Endodermal cell (in vitro differentiated cells): Measurements from ENCODE around the gene EYS. TPM values are rescaled to one million over a fixed set of nuclear protein-coding genes. Genes with fewer than 3 reads are reported as not detected.

Source experiments
- DNase-seq: peaks from one replicate; pipeline ENCODE4 v3.0.0-alpha.2; 2017
- H3K27ac ChIP-seq: 2 replicates; pipeline ENCODE4 v1.5.1; 2013; ENCODE audit warnings: mild to moderate bottlenecking, low read depth, low read length, moderate library complexity
- H3K27me3 ChIP-seq: 2 replicates; pipeline ENCODE4 v1.6.1; 2013; ENCODE audit warnings: mild to moderate bottlenecking, low read length, moderate library complexity; ENCODE audit not compliant: insufficient read depth, control insufficient read depth, poor library complexity, severe bottlenecking
- H3K36me3 ChIP-seq: 2 replicates; pipeline ENCODE4 v1.7.0; 2013; ENCODE audit warnings: mild to moderate bottlenecking, low read length, moderate library complexity; ENCODE audit not compliant: control insufficient read depth, insufficient read depth
- H3K4me1 ChIP-seq: one replicate; pipeline ENCODE4 v1.7.0; 2013; ENCODE audit warnings: low read length; ENCODE audit not compliant: control insufficient read depth, insufficient read depth
- H3K4me3 ChIP-seq: 2 replicates; pipeline ENCODE4 v1.5.1; 2013; ENCODE audit warnings: mild to moderate bottlenecking, low read length, moderate library complexity
- H3K9ac ChIP-seq: 2 replicates; pipeline ENCODE4 v1.6.1; 2013; ENCODE audit warnings: mild to moderate bottlenecking, low read length, moderate library complexity; ENCODE audit not compliant: poor library complexity, severe bottlenecking; ENCODE audit errors: extremely low read depth
- H3K9me3 ChIP-seq: 2 replicates; pipeline ENCODE4 v1.6.1; 2013; ENCODE audit warnings: mild to moderate bottlenecking, low read length, moderate library complexity; ENCODE audit not compliant: control insufficient read depth
- H3K27ac Mint-ChIP-seq: 2 replicates; pipeline ENCODE4 v1.8.0; 2020; ENCODE audit warnings: mixed read lengths
- H3K27me3 Mint-ChIP-seq: 2 replicates; pipeline ENCODE4 v1.8.0; 2021; ENCODE audit warnings: mild to moderate bottlenecking, mixed read lengths; ENCODE audit not compliant: insufficient read depth
- H3K36me3 Mint-ChIP-seq: 2 replicates; pipeline ENCODE4 v1.8.0; 2020; ENCODE audit warnings: low read depth, mixed read lengths
- H3K4me1 Mint-ChIP-seq: 2 replicates; pipeline ENCODE4 v1.8.0; 2020; ENCODE audit warnings: mixed read lengths
- H3K4me3 Mint-ChIP-seq: 2 replicates; pipeline ENCODE4 v1.8.0; 2020; ENCODE audit warnings: mild to moderate bottlenecking, moderate library complexity, mixed read lengths
- H3K9me3 Mint-ChIP-seq: 2 replicates; pipeline ENCODE4 v1.8.0; 2020; ENCODE audit warnings: mild to moderate bottlenecking, mixed read lengths
- WGBS, 2 experiments: methylation state at CpG; one replicate each; pipeline versions ENCODE4 v1.1.5 to v1.1.7; 2013; ENCODE audit warnings: missing lambda C conversion rate in 2 of 2, mixed read lengths in 1 of 2; ENCODE audit not compliant: insufficient coverage in 1 of 2, insufficient read length in 1 of 2; 5-methylcytosine and 5-hydroxymethylcytosine counted together
- total RNA-seq, 2 donors: library from RNA; stranded (reverse); fragmentation: NEBNext Ultra II Directional in 1 of 2; extraction: Animal tissue kit (Norgen Biotek cat#: 25700) in 1 of 2; gene quantifications; 2 replicates in 1 of 2; 3 replicates in 1 of 2; pipeline ENCODE4 v1.2.1, GENCODE V29; 2021
- TF ChIP-seq, protein P1 (sequence below): fragments of 200-600 bp; sonication (generic); conservative IDR thresholded peaks from 2 replicates; pipeline ENCODE4 v1.5.0; 2021; ENCODE audit warnings: antibody characterized with exemption, mild to moderate bottlenecking

EYS gene
- total RNA-seq, 2 donors from 2014 or later: 0.31 to 0.70 TPM

DNA sequence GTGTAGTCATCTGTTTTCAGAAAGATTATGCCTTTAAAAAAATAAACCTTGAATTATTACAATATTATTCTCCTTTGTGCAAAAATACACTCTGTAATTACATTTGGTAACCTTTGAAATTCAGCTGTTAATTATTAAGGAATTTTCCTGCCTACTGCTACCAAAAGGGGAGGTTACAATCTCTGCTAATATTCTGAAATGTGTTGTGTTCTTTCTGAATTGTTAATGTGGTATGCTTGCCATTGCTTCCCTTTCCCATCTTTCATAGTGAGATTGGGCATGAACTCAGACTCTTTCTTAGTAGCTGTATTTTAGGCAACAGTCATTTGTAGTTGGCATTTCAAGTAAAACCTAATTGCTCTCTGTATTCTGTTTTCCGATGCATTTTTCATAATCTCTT is 1998.4 kb downstream of the EYS start:
- Histone ChIP-seq H3K4me3 (no peak overlapping the region), H3K27ac (no peak overlapping the region), H3K4me1 (no peaks in the 10 kb centered on the region), H3K9me3 (no peaks in the 10 kb centered on the region), H3K9ac (no peak overlapping the region), H3K36me3 (peaks cover 93% of the 10 kb centered on the region), H3K27me3 (no peaks in the 10 kb centered on the region)
- no peak for DNase-seq
- Mint-ChIP-seq H3K27me3 (no peaks in the 10 kb centered on the region), H3K4me3 (no peak overlapping the region), H3K9me3 (no peaks in the 10 kb centered on the region), H3K4me1 (peaks cover 8% of the 10 kb centered on the region), H3K36me3 (peaks cover 73% of the 10 kb centered on the region), H3K27ac (no peak overlapping the region)
- WGBS, 2 experiments: 100% methylated on average over 1 of the region's 1 CpG; no CpG with 5 or more reads in 1 of the 2 experiments
- TF ChIP-seq, protein P1, sequence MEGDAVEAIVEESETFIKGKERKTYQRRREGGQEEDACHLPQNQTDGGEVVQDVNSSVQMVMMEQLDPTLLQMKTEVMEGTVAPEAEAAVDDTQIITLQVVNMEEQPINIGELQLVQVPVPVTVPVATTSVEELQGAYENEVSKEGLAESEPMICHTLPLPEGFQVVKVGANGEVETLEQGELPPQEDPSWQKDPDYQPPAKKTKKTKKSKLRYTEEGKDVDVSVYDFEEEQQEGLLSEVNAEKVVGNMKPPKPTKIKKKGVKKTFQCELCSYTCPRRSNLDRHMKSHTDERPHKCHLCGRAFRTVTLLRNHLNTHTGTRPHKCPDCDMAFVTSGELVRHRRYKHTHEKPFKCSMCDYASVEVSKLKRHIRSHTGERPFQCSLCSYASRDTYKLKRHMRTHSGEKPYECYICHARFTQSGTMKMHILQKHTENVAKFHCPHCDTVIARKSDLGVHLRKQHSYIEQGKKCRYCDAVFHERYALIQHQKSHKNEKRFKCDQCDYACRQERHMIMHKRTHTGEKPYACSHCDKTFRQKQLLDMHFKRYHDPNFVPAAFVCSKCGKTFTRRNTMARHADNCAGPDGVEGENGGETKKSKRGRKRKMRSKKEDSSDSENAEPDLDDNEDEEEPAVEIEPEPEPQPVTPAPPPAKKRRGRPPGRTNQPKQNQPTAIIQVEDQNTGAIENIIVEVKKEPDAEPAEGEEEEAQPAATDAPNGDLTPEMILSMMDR: no peak

DNA sequence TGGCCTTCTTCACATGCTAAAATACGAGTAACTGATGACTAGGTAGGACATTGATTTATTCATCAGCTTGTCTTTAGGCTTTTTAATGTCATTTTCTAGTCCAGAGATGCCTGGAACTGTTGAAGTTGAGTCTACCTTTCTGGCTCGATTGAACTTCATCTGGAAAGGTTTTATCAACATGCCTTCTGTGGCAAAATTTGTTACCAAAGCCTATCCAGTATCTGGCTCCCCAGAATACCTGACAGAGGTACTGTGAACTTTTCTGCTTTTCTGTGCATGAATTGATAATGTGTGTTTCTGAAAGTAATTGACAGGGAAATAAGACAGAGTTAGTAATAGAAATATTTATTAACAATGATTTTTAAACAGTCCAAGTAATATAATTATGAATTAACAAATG is 2000.4 kb downstream of the EYS start:
- Histone ChIP-seq H3K9me3 (no peaks in the 10 kb centered on the region), H3K9ac (no peak overlapping the region), H3K4me1 (no peaks in the 10 kb centered on the region), H3K27ac (no peak overlapping the region), H3K36me3 (peaks cover 92% of the 10 kb centered on the region), H3K4me3 (no peak overlapping the region), H3K27me3 (no peaks in the 10 kb centered on the region)
- Mint-ChIP-seq H3K4me3 (no peak overlapping the region), H3K9me3 (no peaks in the 10 kb centered on the region), H3K4me1 (no peaks in the 10 kb centered on the region), H3K27me3 (no peaks in the 10 kb centered on the region), H3K27ac (no peak overlapping the region), H3K36me3 (peaks cover 70% of the 10 kb centered on the region)
- 90 to 91% methylated on average over 2 of the region's 2 CpGs for WGBS, 2 experiments
- no peak for DNase-seq
- TF ChIP-seq, protein P1: no peak

DNA sequence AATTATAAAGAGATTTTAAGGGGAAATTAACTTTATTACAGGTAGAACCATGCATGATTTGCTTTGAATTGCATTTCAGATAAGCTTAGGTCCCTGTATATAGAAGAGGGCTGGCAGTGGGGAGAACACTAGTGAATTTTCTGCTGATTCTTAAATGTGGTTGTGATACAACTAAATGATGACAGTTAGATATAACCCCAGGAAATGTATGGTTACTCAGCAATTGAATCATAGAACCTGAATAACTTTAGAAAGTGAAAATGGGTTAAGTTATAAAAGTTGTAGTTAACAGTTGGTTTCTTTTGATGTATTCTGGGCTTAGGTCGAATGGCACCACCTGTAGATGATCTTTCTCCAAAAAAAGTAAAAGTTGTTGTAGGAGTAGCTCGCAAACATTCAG is 2001.3 kb downstream of the EYS start:
- Histone ChIP-seq H3K9ac (no peak overlapping the region), H3K27ac (no peak overlapping the region), H3K36me3 (peaks cover 92% of the 10 kb centered on the region), H3K27me3 (no peaks in the 10 kb centered on the region), H3K9me3 (no peaks in the 10 kb centered on the region), H3K4me3 (no peak overlapping the region), H3K4me1 (no peaks in the 10 kb centered on the region)
- no peak for DNase-seq
- H3K36me3 Mint-ChIP-seq: peaks cover 69% of the 10 kb centered on the region
- no peak overlapping the region for H3K4me3 Mint-ChIP-seq
- no peaks in the 10 kb centered on the region for H3K9me3 Mint-ChIP-seq
- WGBS, 2 experiments: 89% methylated on average over 2 of the region's 2 CpGs; no CpG with 5 or more reads in 1 of the 2 experiments
- no peak overlapping the region for H3K27ac Mint-ChIP-seq
- no peaks in the 10 kb centered on the region for H3K4me1 Mint-ChIP-seq
- TF ChIP-seq, protein P1: no peak
- H3K27me3 Mint-ChIP-seq: no peaks in the 10 kb centered on the region
